SK-N-SH (cell line): ENCODE data around the gene C10orf62.

Experiments
- CTCF ChIP-seq: fragments of 200-600 bp; sonication (generic); IDR thresholded peaks from 2 replicates; pipeline ENCODE4 v1.6.1; 2017; ENCODE audit warnings: antibody characterized with exemption, mild to moderate bottlenecking, moderate library complexity
- EP300 ChIP-seq, 2 experiments: IDR thresholded peaks; 2 replicates each; pipeline versions ENCODE4 v1.4.0 to v1.6.1; 2012; ENCODE audit warnings: borderline replicate concordance in 1 of 2, low read depth in 1 of 2, low read length in 1 of 2
- EZH2phosphoT487 ChIP-seq: fragments of 200-600 bp; sonication (generic); IDR thresholded peaks from 2 replicates; pipeline ENCODE4 v1.6.1; 2017; ENCODE audit warnings: low read depth, mixed run types, mild to moderate bottlenecking, antibody characterized with exemption, moderate library complexity, borderline replicate concordance
- FOXM1 ChIP-seq: IDR thresholded peaks from 2 replicates; pipeline ENCODE4 v1.4.0; 2012; ENCODE audit warnings: low read depth, mild to moderate bottlenecking
- GATA2 ChIP-seq: sonication (generic); formaldehyde crosslinking; IDR thresholded peaks from 2 replicates; pipeline ENCODE4 v1.5.0; 2020; ENCODE audit warnings: mild to moderate bottlenecking, missing genetic modification reagents
- JUND ChIP-seq: IDR thresholded peaks from 2 replicates; pipeline ENCODE4 v1.4.0; 2012
- NFIC ChIP-seq: IDR thresholded peaks from 2 replicates; pipeline ENCODE4 v1.4.0; 2012; ENCODE audit warnings: borderline replicate concordance
- NRF1 ChIP-seq: IDR thresholded peaks from 2 replicates; pipeline ENCODE4 v1.6.1; 2012; ENCODE audit warnings: low read depth, mild to moderate bottlenecking, low read length
- RAD21 ChIP-seq: IDR thresholded peaks from 2 replicates; pipeline ENCODE4 v1.6.1; 2012; ENCODE audit warnings: mild to moderate bottlenecking, low read length
- SMC3 ChIP-seq: IDR thresholded peaks from 2 replicates; pipeline ENCODE4 v1.6.1; 2012; ENCODE audit warnings: low read depth, low read length, improper control_type of control experiment
- TCF12 ChIP-seq: IDR thresholded peaks from 2 replicates; pipeline ENCODE4 v1.4.0; 2012
- TF ChIP-seq, protein P1 (sequence below): IDR thresholded peaks from 2 replicates; pipeline ENCODE4 v1.4.0; 2012; ENCODE audit warnings: low read depth, borderline replicate concordance

DNA sequence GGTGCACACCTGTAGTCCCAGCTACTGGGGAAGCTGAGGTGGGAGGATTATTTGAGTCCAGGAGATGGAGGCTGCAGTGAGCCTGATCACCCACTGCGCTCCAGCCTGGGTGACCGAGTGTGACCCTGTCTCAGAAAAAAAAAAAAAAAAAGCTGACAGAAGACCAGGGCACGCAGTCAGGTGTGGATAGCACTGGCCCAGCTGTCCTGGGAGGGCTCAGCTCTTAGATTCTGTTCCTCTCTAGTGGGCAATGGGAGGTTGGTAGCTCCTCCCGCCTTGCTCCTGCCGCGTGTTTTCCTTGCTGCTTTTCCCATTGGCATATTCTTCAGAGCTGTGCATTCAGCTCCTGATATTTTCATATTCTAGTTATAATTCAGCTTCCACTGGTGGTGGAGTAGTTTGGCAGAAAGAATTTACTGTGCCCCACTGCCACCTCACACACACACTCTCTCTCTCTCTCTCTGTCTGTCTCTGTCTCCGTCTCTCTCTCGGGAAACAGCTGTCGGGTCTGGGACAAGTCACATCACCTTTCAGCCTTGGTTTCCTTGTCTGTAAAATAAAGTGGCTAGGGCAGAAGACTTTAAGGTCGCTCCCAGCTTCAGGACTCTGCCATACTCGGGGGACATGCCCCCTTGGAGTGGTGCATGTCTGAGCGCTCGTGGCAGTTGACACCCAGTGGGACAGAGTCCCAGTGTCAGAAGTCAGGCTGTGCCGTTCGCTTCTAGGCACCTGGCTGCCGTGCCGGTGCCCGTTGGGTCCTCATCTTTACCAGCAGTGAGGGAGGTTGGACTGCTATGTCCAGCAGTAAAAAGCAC lies 42.9 kb upstream of the C10orf62 start:
- TF ChIP-seq NRF1 (no peak), CTCF (no peak), GATA2 (CRISPR knock-in tag) (no peak), EP300 (IDR thresholded peaks at IDR 0.05; ENCODE audit: borderline replicate concordance in 1 of 2, low read depth in 1 of 2, low read length in 1 of 2) (no peak), TCF12 (no peak), NFIC (no peak), RAD21 (no peak), JUND (no peak), FOXM1 (no peak), EZH2phosphoT487 (no peak), SMC3 (no peak)
- TF ChIP-seq, protein P1, sequence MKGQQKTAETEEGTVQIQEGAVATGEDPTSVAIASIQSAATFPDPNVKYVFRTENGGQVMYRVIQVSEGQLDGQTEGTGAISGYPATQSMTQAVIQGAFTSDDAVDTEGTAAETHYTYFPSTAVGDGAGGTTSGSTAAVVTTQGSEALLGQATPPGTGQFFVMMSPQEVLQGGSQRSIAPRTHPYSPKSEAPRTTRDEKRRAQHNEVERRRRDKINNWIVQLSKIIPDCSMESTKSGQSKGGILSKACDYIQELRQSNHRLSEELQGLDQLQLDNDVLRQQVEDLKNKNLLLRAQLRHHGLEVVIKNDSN, result no peak
